Measurements from ENCODE around the gene PEX5L.

PEX5L gene

DNA sequence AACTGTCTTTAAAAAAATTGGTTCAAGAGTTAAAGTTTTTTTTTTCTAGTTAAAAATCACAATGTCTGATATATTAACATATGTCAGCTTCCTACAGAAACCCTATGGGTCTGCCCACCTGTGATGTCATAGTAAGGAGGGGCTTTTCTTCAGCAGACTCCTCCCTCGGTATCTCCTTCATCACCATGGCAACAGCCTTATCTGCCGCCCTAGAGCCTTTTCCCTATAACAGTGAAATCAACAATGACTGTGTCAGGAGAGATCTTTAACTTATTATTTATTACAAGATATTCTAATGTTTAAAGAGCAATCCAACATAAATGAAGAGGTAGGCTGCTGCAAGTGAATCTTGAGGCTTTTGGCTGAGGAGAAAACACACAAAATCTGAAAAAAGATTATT lies 138.7 kb downstream of the PEX5L start:
- TF ChIP-seq, protein P1, sequence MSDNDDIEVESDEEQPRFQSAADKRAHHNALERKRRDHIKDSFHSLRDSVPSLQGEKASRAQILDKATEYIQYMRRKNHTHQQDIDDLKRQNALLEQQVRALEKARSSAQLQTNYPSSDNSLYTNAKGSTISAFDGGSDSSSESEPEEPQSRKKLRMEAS (IDR thresholded peaks at IDR 0.05; ENCODE audit: low read depth, low read length) = no peak
- TF ChIP-seq, protein P2, sequence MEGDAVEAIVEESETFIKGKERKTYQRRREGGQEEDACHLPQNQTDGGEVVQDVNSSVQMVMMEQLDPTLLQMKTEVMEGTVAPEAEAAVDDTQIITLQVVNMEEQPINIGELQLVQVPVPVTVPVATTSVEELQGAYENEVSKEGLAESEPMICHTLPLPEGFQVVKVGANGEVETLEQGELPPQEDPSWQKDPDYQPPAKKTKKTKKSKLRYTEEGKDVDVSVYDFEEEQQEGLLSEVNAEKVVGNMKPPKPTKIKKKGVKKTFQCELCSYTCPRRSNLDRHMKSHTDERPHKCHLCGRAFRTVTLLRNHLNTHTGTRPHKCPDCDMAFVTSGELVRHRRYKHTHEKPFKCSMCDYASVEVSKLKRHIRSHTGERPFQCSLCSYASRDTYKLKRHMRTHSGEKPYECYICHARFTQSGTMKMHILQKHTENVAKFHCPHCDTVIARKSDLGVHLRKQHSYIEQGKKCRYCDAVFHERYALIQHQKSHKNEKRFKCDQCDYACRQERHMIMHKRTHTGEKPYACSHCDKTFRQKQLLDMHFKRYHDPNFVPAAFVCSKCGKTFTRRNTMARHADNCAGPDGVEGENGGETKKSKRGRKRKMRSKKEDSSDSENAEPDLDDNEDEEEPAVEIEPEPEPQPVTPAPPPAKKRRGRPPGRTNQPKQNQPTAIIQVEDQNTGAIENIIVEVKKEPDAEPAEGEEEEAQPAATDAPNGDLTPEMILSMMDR (IDR thresholded peaks at IDR 0.05; ENCODE audit: low read depth, low read length) = no peak
- TF ChIP-seq MYC (IDR thresholded peaks at IDR 0.05; ENCODE audit: low read depth, low read length) (no peak), POLR2A (IDR thresholded peaks at IDR 0.05; ENCODE audit: extremely low read depth, insufficient read length) (no peak)
- DNase-seq (ENCODE audit: low read depth) = peak; percentile 59
- H3K4me3 ChIP-seq (ENCODE audit: low read depth, low read length) = no peak overlapping the region

DNA sequence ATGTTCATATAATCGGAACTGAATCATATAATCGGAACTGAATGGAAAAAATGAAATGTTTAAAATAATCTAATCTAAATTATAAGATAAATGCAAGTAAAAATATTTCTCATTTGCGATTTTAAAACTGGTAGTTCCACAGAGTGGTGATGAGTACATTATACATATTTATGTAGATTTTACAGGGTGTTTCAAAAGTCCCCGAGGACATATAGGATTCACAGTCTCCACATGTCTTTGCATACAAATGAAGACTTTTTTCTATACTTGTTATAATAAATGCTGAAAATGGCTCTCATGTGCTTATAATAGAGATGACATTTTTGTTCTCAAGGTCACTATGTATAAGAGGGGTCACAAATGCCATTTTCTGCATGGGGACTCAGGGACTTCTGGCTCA lies 139.5 kb downstream of the PEX5L start:
- H3K4me3 ChIP-seq (ENCODE audit: low read depth, low read length) = no peak overlapping the region
- no peak for DNase-seq (ENCODE audit: low read depth)
- TF ChIP-seq, protein P2 (IDR thresholded peaks at IDR 0.05; ENCODE audit: low read depth, low read length) = no peak
- no peak for TF ChIP-seq POLR2A (IDR thresholded peaks at IDR 0.05; ENCODE audit: extremely low read depth, insufficient read length)
- TF ChIP-seq, protein P1 (IDR thresholded peaks at IDR 0.05; ENCODE audit: low read depth, low read length) = no peak
- no peak for TF ChIP-seq MYC (IDR thresholded peaks at IDR 0.05; ENCODE audit: low read depth, low read length)

DNA sequence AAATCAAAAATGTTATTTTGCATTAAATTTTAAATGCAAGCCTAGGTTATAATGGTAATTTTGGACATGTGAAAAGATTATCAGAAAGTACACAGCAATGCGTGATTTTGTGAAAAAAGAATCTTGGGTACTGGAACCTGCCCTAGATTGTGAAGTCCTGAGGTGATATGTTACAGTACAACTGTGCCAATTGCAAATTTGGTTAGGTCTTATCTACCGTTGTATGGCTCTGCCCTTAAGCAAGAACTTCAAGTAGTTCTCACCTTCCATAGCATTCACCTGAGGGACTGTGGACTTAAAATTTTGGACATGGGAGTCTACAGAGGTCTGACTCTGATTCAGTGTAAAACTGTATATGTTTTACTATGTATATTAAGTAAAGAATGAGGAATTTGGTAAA lies 140.2 kb downstream of the PEX5L start:
- TF ChIP-seq, protein P1 (IDR thresholded peaks at IDR 0.05; ENCODE audit: low read depth, low read length) = no peak
- TF ChIP-seq POLR2A (IDR thresholded peaks at IDR 0.05; ENCODE audit: extremely low read depth, insufficient read length) (no peak), MYC (IDR thresholded peaks at IDR 0.05; ENCODE audit: low read depth, low read length) (no peak)
- TF ChIP-seq, protein P2 (IDR thresholded peaks at IDR 0.05; ENCODE audit: low read depth, low read length) = no peak
- DNase-seq (ENCODE audit: low read depth) = no peak
- no peak overlapping the region for H3K4me3 ChIP-seq (ENCODE audit: low read depth, low read length)

DNA sequence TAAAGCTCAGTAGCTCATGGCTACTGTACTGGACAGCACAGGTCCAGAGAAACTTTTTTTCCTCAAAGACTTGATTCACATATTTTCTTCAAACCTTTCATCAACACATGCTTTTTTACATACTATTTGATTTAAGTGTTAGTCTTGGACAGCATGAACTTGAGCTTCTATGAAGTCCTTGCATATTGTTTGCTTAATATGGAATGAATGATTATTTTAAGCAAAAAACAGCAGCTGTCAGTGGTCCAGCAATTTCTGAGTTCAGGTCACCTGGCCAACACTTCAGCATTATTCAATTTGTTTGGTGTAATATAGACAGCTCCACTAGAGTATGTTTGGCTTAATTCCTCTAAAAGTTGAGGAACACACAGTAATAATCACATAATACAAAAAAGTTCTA lies 141.4 kb downstream of the PEX5L start:
- no peak overlapping the region for H3K4me3 ChIP-seq (ENCODE audit: low read depth, low read length)
- TF ChIP-seq, protein P2 (IDR thresholded peaks at IDR 0.05; ENCODE audit: low read depth, low read length) = no peak
- TF ChIP-seq, protein P1 (IDR thresholded peaks at IDR 0.05; ENCODE audit: low read depth, low read length) = no peak
- no peak for TF ChIP-seq POLR2A (IDR thresholded peaks at IDR 0.05; ENCODE audit: extremely low read depth, insufficient read length)
- TF ChIP-seq MYC (IDR thresholded peaks at IDR 0.05; ENCODE audit: low read depth, low read length) = no peak
- DNase-seq (ENCODE audit: low read depth) = no peak

DNA sequence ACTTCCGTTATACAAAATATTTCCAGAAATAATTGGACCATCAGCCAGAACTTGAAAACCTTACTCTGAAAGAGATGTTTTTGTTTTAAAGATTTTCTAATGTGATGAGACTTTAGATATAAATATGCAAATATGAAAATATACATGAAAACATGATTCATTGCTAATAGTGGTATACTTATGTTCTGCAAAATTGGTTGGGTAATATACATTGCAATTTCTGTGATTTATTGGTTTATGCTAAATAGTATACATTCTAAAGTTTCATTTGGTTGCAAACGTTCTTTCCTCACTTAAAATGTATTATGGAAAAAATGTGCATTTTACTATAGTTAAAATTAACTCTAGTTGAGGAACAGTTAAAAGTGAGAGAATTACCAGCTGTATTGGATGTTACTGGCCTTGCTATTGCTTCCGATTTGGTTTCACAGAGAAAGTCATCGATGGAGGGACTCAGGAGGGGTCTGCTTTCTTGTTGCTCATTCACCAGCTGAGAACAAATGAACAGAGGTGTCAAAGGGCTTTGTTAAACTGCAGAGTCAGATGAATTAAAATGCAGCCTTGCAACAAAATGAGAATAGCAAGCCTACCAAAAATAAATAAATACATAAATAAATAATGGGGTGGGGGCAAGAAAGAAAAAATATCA lies 149.3 kb downstream of the PEX5L start:
- no peak overlapping the region for H3K4me3 ChIP-seq (ENCODE audit: low read depth, low read length)
- TF ChIP-seq, protein P1 (IDR thresholded peaks at IDR 0.05; ENCODE audit: low read depth, low read length) = no peak
- no peak for TF ChIP-seq MYC (IDR thresholded peaks at IDR 0.05; ENCODE audit: low read depth, low read length)
- TF ChIP-seq, protein P2 (IDR thresholded peaks at IDR 0.05; ENCODE audit: low read depth, low read length) = no peak
- no peak for TF ChIP-seq POLR2A (IDR thresholded peaks at IDR 0.05; ENCODE audit: extremely low read depth, insufficient read length)

More for the DNA sequence above, 149.3 kb downstream of the PEX5L start:
- DNase-seq (ENCODE audit: low read depth) = no peak
